GM12872 (cell line): ENCODE measurements around the gene GNG3.

Experiments
- TF ChIP-seq, protein P1 (sequence below): IDR thresholded peaks from 3 replicates; pipeline ENCODE4 v1.5.1; 2011; ENCODE audit warnings: low read depth, mild to moderate bottlenecking, low read length, moderate library complexity; ENCODE audit not compliant: insufficient read depth

GNG3 gene

DNA sequence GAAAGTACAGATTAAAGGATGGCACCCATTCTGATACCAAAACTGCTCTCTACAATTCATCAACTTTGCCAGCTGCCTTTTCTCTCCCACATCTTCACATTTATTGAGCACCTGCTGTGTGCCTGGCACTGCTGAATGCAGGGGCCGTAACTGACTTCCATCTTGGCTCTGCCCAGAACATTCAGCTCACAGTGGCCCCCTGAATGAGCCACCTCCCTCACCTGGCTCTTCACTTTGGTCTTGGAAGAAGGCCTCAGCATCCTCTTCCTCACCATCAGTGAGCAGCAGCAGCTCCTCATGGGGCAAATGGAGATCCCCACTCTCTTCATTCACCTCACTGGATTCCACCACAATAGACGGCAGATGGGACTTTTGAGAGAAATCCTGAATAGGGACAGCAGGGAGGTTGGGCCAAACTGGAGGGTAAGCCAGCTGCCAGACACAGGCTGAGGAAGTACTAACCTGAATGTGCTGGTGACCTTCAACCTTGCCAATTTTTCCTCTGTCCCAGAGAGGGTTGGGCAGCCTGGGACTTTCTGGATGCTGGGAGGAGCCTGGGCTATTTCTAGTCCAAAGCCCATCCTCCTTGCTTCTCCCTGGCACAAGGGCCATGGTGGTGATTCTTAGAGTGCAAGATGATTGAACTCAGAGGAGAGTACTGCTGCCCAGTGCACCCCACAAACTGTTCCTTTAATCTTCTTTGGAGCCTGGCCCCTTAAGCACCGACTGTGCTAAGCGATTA, 37.9 kb upstream of the GNG3 start:
- TF ChIP-seq, protein P1, sequence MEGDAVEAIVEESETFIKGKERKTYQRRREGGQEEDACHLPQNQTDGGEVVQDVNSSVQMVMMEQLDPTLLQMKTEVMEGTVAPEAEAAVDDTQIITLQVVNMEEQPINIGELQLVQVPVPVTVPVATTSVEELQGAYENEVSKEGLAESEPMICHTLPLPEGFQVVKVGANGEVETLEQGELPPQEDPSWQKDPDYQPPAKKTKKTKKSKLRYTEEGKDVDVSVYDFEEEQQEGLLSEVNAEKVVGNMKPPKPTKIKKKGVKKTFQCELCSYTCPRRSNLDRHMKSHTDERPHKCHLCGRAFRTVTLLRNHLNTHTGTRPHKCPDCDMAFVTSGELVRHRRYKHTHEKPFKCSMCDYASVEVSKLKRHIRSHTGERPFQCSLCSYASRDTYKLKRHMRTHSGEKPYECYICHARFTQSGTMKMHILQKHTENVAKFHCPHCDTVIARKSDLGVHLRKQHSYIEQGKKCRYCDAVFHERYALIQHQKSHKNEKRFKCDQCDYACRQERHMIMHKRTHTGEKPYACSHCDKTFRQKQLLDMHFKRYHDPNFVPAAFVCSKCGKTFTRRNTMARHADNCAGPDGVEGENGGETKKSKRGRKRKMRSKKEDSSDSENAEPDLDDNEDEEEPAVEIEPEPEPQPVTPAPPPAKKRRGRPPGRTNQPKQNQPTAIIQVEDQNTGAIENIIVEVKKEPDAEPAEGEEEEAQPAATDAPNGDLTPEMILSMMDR: no peak

DNA sequence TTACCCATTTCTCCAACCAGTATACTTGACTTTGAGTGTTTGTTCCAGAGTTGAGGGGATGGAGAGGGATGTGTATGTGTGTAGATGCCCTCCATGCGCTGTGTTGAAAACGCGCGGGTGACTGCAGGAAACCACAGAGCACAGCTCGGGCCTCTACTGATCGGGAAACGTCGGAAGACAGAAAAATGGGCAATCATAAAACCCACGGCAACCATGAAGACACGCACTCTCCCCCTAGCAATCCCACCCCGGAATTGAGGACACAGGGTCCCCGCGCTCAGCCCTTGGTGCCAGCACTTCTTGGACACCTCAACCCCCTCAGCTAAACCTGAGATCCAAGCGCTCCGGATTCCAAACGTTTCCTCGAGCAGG, 36.3 kb upstream of the GNG3 start:
- TF ChIP-seq, protein P1: no peak

DNA sequence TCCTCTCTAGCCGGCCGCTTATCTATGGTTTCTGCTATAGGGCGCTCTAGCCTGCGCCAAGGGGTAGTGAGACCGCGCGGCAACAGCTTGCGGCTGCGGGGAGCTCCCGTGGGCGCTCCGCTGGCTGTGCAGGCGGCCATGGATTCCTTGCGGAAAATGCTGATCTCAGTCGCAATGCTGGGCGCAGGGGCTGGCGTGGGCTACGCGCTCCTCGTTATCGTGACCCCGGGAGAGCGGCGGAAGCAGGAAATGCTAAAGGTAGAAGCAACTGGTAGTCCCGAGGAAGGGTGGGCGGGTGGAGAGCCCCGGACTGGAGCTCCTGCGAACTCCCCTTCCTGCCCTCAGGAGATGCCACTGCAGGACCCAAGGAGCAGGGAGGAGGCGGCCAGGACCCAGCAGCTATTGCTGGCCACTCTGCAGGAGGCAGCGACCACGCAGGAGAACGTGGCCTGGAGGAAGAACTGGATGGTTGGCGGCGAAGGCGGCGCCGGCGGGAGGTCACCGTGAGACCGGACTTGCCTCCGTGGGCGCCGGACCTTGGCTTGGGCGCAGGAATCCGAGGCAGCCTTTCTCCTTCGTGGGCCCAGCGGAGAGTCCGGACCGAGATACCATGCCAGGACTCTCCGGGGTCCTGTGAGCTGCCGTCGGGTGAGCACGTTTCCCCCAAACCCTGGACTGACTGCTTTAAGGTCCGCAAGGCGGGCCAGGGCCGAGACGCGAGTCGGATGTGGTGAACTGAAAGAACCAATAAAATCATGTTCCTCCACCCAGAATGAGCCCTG, 35.7 kb upstream of the GNG3 start, which contains the start of the genes LBHD1 and UQCC3:
Gene LBHD1 (minus strand): TSS at position 660 of the 782 bp plus-strand sequence. CDS start 2,236 bp downstream, outside the sequence.
Gene UQCC3 (plus strand): TSS at position 66 of the 782 bp plus-strand sequence. CDS start 73 bp downstream, at position 139.
- TF ChIP-seq, protein P1: no peak

DNA sequence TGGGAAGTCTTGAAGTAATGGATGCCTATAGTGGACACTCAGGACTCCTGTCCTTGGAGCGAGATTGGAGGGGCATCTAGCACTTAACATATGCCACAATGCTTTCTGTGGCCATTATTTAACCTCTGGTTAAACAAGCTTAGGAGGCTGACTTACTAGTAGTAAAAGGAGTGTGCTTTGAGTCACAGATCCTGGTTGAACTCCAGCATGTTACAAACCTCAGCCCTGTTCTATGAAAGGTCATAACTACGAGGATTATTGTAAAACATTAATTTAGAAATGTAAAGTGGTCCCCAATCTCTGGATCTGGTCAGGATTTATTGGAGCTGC, 34.3 kb upstream of the GNG3 start:
- TF ChIP-seq, protein P1: no peak

DNA sequence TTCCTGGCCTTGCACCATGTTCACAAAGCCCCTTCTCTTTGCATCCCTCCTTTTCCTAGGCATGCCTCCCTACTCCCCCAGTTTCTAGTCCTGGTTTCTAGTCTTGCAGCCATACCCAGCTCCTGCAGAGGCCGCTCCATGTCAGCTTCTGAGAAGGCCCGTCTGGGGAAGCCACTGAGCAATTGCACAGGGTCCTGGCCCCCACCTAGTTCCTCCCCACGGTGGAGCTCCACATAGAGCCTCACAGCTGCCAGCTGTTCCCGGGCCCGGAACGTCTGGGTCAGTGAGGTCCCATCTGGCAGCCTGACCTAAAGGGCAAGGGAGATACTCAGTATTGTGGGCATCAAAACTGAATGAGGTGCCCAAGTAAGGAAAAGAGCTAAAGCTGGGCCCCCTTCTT, 30.8 kb upstream of the GNG3 start:
- TF ChIP-seq, protein P1: no peak

DNA sequence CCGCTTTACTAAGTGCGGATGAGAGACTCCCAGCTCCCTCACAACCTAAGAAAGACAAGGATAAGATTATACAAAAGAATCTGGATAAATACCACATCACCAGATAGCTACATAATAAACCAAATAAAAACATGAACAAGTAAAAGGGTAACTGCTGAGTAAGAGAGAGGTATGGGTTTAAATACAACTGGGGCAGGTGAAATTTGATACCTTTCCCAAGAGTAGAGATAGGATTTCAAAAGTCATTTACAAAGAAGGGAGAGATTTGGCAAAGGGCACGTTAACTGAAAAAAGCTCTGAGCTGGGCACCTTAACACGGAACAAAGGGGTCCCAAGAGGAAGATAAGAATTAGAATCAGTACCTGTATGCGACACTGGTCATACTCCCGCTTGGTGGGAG, 30.3 kb upstream of the GNG3 start:
- TF ChIP-seq, protein P1: no peak

DNA sequence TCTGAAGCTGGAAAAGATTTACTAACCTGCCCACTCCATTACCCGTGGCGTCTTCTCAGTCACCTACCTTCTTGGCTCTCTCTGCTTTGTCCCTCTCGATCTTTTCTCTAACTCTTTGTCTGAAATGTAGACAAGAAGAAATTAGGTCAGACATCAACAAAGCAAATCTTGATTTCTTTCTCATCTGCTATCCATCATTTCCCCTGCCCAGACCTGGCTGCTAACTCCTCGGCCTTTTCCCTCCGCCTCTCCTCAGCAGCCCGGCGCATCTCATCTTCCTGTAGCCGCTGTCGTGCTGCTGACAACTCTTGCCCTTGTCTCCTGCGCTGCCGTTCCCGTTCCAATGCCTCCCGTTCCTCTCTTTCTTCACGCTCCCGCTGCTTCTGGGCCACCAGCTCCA, 29.8 kb upstream of the GNG3 start:
- TF ChIP-seq, protein P1: no peak
